HCT116 (cell line): Measurements from ENCODE around the gene COG2. TPM values are rescaled to one million over a fixed set of nuclear protein-coding genes. Genes with fewer than 3 reads are reported as not detected.

Experiments used
- ATAC-seq: fragments of 200-7000 bp; cut with Tn5 transposase; 2 replicates; pipeline ENCODE4 v1.9.1; 2020; ENCODE audit warnings: mild to moderate bottlenecking, moderate library complexity
- BruUV-seq: library from RNA; stranded (reverse); fragments of 400-500 nt; replicated peaks from 2 replicates; lab custom pipeline; 2021; lab: Mats Ljungman, UMichigan
- CTCF ChIA-PET: fragments of 300-600 bp; sonication (Branson Sonifier 250); formaldehyde crosslinking; loops from one replicate; lab custom pipeline; 2021; ENCODE audit warnings: antibody characterized with exemption; lab: Charles Lee
- POLR2A ChIA-PET: fragments of 300-600, 350-600 bp; sonication (Branson Sonifier 250); formaldehyde crosslinking; loops from one replicate; lab custom pipeline; 2021; ENCODE audit warnings: antibody characterized with exemption; lab: Charles Lee
- RAD21 ChIA-PET, 2 experiments: fragments of 300-600 bp; sonication (Branson Sonifier 250); formaldehyde crosslinking; loops; one replicate each; lab custom pipeline; 2023; ENCODE audit warnings: low total read pairs in 2 of 2; ENCODE audit not compliant: uncharacterized antibody in 2 of 2, unreplicated experiment in 2 of 2, low non-redundant PET in 1 of 2; lab: Charles Lee
- DNase-seq: peaks from one replicate; pipeline ENCODE4 v3.0.0-alpha.2; 2010; ENCODE audit warnings: low read depth, low spot score
- H2AFZ ChIP-seq: fragments of 200-600 bp; shearing (Covaris generic), sonication (generic); 2 replicates; pipeline ENCODE4 v1.6.1; 2017; ENCODE audit warnings: low read depth, mixed run types, mixed read lengths, antibody characterized with exemption, low read length; ENCODE audit not compliant: poor library complexity, severe bottlenecking
- H3K27ac ChIP-seq: 2 replicates; pipeline ENCODE4 v1.5.1; 2012; ENCODE audit warnings: low read depth, low read length
- H3K27me3 ChIP-seq: fragments of 200-600 bp; sonication (generic); 2 replicates; pipeline ENCODE4 v1.6.1; 2016; ENCODE audit warnings: mixed run types, low read length, mixed read lengths; ENCODE audit not compliant: insufficient read depth
- H3K36me3 ChIP-seq, 2 experiments: fragments of 200-500 bp in 1 of 2; fragments of 200-600 bp in 1 of 2; sonication (Bioruptor generic) in 1 of 2; sonication (generic) in 1 of 2; 2 replicates each; pipeline versions ENCODE4 v1.5.1 to v1.6.1; 2014 to 2016; ENCODE audit warnings: low read length in 2 of 2, inconsistent platforms in 1 of 2, mixed read lengths in 1 of 2, mixed run types in 1 of 2; ENCODE audit not compliant: insufficient read depth in 2 of 2, control insufficient read depth in 1 of 2
- H3K4me1 ChIP-seq, 2 experiments: fragments of 200-600 bp in 1 of 2; sonication (generic) in 1 of 2; 2 replicates each; pipeline versions ENCODE4 v1.5.1 to v1.6.1; 2012 to 2017; ENCODE audit warnings: low read length in 2 of 2, inconsistent platforms in 1 of 2, mild to moderate bottlenecking in 1 of 2, mixed read lengths in 1 of 2, mixed run types in 1 of 2, moderate library complexity in 1 of 2; ENCODE audit not compliant: insufficient read depth in 2 of 2, control insufficient read depth in 1 of 2
- H3K4me2 ChIP-seq: fragments of 200-600 bp; sonication (generic); 2 replicates; pipeline ENCODE4 v1.6.1; 2017; ENCODE audit warnings: mixed run types, low read length, mixed read lengths
- H3K4me3 ChIP-seq, 2 experiments: fragments of 200-600 bp in 1 of 2; sonication (generic) in 1 of 2; replicated peaks in 1 of 2; 2 replicates each; pipeline ENCODE4 v1.5.1; 2011 to 2016; ENCODE audit warnings: low read length in 2 of 2, control low read depth in 1 of 2, low read depth in 1 of 2, mild to moderate bottlenecking in 1 of 2, mixed read lengths in 1 of 2, mixed run types in 1 of 2
- H3K79me2 ChIP-seq: fragments of 200-600 bp; sonication (generic); 2 replicates; pipeline ENCODE4 v1.6.1; 2017; ENCODE audit warnings: mild to moderate bottlenecking, mixed run types, low read length, moderate library complexity, mixed read lengths; ENCODE audit not compliant: insufficient read depth
- H3K9ac ChIP-seq: fragments of 200-600 bp; sonication (generic); 2 replicates; pipeline ENCODE4 v1.6.1; 2016; ENCODE audit warnings: low read length, mixed read lengths
- H3K9me2 ChIP-seq: fragments of 200-600 bp; sonication (generic), shearing (Covaris generic); 2 replicates; pipeline ENCODE4 v1.6.1; 2017; ENCODE audit warnings: mixed run types, mild to moderate bottlenecking, moderate library complexity; ENCODE audit not compliant: insufficient read depth
- H3K9me3 ChIP-seq, 2 experiments: fragments of 200-500 bp in 1 of 2; fragments of 200-600 bp in 1 of 2; sonication (Bioruptor generic) in 1 of 2; sonication (generic) in 1 of 2; 2 replicates each; pipeline ENCODE4 v1.6.1; 2014 to 2017; ENCODE audit warnings: low read length in 2 of 2, mixed read lengths in 2 of 2, inconsistent platforms in 1 of 2, low read depth in 1 of 2, mild to moderate bottlenecking in 1 of 2, mixed run types in 1 of 2, moderate library complexity in 1 of 2; ENCODE audit not compliant: control insufficient read depth in 1 of 2, insufficient read depth in 1 of 2
- H4K20me1 ChIP-seq: fragments of 200-600 bp; sonication (generic), shearing (Covaris generic); 2 replicates; pipeline ENCODE4 v1.6.1; 2017; ENCODE audit warnings: mixed run types, mild to moderate bottlenecking, moderate library complexity; ENCODE audit not compliant: insufficient read depth
- CEBPB ChIP-seq: IDR thresholded peaks from 2 replicates; pipeline ENCODE4 v1.6.1; 2012; ENCODE audit warnings: low read depth
- ELF1 ChIP-seq: IDR thresholded peaks from 2 replicates; pipeline ENCODE4 v1.6.1; 2012; ENCODE audit warnings: low read depth, borderline replicate concordance
- EZH2 ChIP-seq: fragments of 200-600 bp; sonication (generic); IDR thresholded peaks from 2 replicates; pipeline ENCODE4 v1.6.1; 2017; ENCODE audit warnings: antibody characterized with exemption, mixed run types
- FOSL1 ChIP-seq: IDR thresholded peaks from 2 replicates; pipeline ENCODE4 v1.6.1; 2012; ENCODE audit warnings: low read depth
- JUND ChIP-seq: IDR thresholded peaks from 2 replicates; pipeline ENCODE4 v1.6.1; 2012
- POLR2A ChIP-seq: IDR thresholded peaks from 2 replicates; pipeline ENCODE4 v1.7.0; 2011; ENCODE audit warnings: borderline replicate concordance; ENCODE audit not compliant: insufficient read depth, insufficient read length; ENCODE audit errors: extremely low read depth
- POLR2AphosphoS5 ChIP-seq: IDR thresholded peaks from 2 replicates; pipeline ENCODE4 v1.6.1; 2011; ENCODE audit warnings: mild to moderate bottlenecking, low read depth, low read length, moderate library complexity
- SIN3A ChIP-seq: IDR thresholded peaks from 2 replicates; pipeline ENCODE4 v1.6.1; 2012; ENCODE audit warnings: low read depth
- SRF ChIP-seq: IDR thresholded peaks from 2 replicates; pipeline ENCODE4 v1.6.1; 2012; ENCODE audit warnings: low read depth
- TCF7L2 ChIP-seq: IDR thresholded peaks from 2 replicates; pipeline ENCODE4 v1.7.0; 2011; ENCODE audit warnings: borderline replicate concordance, inconsistent platforms; ENCODE audit not compliant: insufficient read depth, insufficient read length; ENCODE audit errors: extremely low read depth
- YY1 ChIP-seq: IDR thresholded peaks from 2 replicates; pipeline ENCODE4 v1.6.1; 2011; ENCODE audit warnings: low read length, low read depth, moderate library complexity, mild to moderate bottlenecking; ENCODE audit not compliant: insufficient replicate concordance; ENCODE audit errors: extremely low read depth
- ZBTB33 ChIP-seq: IDR thresholded peaks from 2 replicates; pipeline ENCODE4 v1.6.1; 2011; ENCODE audit warnings: mild to moderate bottlenecking, low read length, moderate library complexity; ENCODE audit not compliant: insufficient replicate concordance; ENCODE audit errors: extremely low read depth
- ZNF274 ChIP-seq: fragments of 200-500 bp; sonication (Bioruptor generic); IDR thresholded peaks from 2 replicates; pipeline ENCODE4 v1.6.1; 2014; ENCODE audit warnings: mild to moderate bottlenecking, low read depth, low read length, inconsistent platforms
- intact Hi-C: fragments of 100-400 bp; cut with micrococcal nuclease; formaldehyde crosslinking; loops from 2 replicates; pipeline ENCODE4 v1.10.0; 2022
- total RNA-seq: library from RNA; stranded (reverse); gene quantifications from one replicate; pipeline ENCODE4 v1.2.1, GENCODE V29; 2021; ENCODE audit not compliant: unreplicated experiment
- TF ChIP-seq, protein P1 (sequence below), 3 experiments: fragments of 200-600 bp in 1 of 3; sonication (generic) in 1 of 3; IDR thresholded peaks in 2 of 3; conservative IDR thresholded peaks in 1 of 3; 2 replicates each; pipeline ENCODE4 v1.5.1; 2012 to 2017; ENCODE audit warnings: low read depth in 2 of 3, low read length in 2 of 3, antibody characterized with exemption in 1 of 3, borderline replicate concordance in 1 of 3, control low read depth in 1 of 3, mild to moderate bottlenecking in 1 of 3, mixed read lengths in 1 of 3, mixed run types in 1 of 3, moderate library complexity in 1 of 3; ENCODE audit not compliant: insufficient read depth in 1 of 3
- TF ChIP-seq, protein P2 (sequence below): IDR thresholded peaks from 2 replicates; pipeline ENCODE4 v1.6.1; 2012; ENCODE audit warnings: low read depth
- TF ChIP-seq, protein P3 (sequence below): IDR thresholded peaks from 2 replicates; pipeline ENCODE4 v1.6.1; 2012

COG2 gene
- total RNA-seq, 1 experiment from 2014 or later, result 28.6 TPM

DNA sequence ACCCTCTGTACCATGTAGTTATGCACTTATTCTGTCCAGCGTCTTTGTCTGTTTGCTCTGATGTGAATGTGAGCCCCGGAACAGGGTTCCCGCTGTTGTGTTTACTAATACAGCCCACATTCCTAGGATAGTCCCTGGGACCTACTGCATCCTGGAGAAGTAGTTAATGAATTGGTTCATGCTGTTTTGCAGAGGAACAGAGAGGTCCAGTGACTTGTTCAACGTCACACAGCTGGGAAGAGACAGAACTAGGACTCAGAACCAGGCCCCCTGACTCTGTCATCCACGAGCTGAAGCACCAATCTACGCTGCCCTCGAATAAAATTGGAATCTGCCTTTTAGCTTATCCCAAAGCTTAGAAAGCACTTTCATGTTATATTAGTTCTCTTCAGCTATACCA is 70.9 kb downstream of the COG2 start (continued):
- TF ChIP-seq JUND, result no peak
- TF ChIP-seq, protein P1, sequence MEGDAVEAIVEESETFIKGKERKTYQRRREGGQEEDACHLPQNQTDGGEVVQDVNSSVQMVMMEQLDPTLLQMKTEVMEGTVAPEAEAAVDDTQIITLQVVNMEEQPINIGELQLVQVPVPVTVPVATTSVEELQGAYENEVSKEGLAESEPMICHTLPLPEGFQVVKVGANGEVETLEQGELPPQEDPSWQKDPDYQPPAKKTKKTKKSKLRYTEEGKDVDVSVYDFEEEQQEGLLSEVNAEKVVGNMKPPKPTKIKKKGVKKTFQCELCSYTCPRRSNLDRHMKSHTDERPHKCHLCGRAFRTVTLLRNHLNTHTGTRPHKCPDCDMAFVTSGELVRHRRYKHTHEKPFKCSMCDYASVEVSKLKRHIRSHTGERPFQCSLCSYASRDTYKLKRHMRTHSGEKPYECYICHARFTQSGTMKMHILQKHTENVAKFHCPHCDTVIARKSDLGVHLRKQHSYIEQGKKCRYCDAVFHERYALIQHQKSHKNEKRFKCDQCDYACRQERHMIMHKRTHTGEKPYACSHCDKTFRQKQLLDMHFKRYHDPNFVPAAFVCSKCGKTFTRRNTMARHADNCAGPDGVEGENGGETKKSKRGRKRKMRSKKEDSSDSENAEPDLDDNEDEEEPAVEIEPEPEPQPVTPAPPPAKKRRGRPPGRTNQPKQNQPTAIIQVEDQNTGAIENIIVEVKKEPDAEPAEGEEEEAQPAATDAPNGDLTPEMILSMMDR (IDR thresholded peaks at IDR 0.05 in 2 of 3, conservative IDR thresholded peaks at IDR 0.05 in 1 of 3; ENCODE audit: borderline replicate concordance in 1 of 3, insufficient read depth in 1 of 3, low read depth in 2 of 3, low read length in 2 of 3), result no peak
- TF ChIP-seq CEBPB, result no peak
- TF ChIP-seq FOSL1, result no peak
- TF ChIP-seq TCF7L2, result no peak

DNA sequence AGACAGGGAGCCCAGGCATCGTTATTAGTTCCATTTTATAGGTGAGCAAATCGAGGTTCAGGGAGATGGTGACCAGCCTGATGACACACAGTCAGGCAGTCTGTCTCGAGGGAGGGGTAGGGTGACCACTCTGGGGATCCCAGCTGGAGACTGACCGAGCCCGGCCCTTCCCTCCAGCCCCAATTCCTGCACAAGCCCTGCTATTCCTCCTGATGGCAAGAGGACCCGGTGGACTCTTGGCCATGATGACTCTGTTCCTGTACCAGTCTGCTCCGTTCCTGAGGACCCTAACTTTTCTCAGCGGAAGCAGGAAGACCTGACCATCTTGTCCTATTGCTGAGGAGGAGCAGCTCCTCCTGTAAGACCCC is 71.2 kb downstream of the COG2 start:
- Histone ChIP-seq H3K36me3 (no peaks in the 10 kb centered on the region), H3K27ac (no peak overlapping the region), H3K4me1 (no peaks in the 10 kb centered on the region), H3K79me2 (no peaks in the 10 kb centered on the region), H3K9me3 (no peaks in the 10 kb centered on the region), H3K9ac (no peak overlapping the region), H2AFZ (no peak overlapping the region), H4K20me1 (no peaks in the 10 kb centered on the region), H3K9me2 (no peaks in the 10 kb centered on the region), H3K27me3 (no peaks in the 10 kb centered on the region), H3K4me3 (no peak overlapping the region), H3K4me2 (no peak overlapping the region)
- BruUV-seq, result no TSS peak
- ChIA-PET RAD21 (no interaction called here), CTCF (no interaction called here), POLR2A (no interaction called here)
- ATAC-seq (no peak), DNase-seq (no peak)
- TF ChIP-seq, protein P2, sequence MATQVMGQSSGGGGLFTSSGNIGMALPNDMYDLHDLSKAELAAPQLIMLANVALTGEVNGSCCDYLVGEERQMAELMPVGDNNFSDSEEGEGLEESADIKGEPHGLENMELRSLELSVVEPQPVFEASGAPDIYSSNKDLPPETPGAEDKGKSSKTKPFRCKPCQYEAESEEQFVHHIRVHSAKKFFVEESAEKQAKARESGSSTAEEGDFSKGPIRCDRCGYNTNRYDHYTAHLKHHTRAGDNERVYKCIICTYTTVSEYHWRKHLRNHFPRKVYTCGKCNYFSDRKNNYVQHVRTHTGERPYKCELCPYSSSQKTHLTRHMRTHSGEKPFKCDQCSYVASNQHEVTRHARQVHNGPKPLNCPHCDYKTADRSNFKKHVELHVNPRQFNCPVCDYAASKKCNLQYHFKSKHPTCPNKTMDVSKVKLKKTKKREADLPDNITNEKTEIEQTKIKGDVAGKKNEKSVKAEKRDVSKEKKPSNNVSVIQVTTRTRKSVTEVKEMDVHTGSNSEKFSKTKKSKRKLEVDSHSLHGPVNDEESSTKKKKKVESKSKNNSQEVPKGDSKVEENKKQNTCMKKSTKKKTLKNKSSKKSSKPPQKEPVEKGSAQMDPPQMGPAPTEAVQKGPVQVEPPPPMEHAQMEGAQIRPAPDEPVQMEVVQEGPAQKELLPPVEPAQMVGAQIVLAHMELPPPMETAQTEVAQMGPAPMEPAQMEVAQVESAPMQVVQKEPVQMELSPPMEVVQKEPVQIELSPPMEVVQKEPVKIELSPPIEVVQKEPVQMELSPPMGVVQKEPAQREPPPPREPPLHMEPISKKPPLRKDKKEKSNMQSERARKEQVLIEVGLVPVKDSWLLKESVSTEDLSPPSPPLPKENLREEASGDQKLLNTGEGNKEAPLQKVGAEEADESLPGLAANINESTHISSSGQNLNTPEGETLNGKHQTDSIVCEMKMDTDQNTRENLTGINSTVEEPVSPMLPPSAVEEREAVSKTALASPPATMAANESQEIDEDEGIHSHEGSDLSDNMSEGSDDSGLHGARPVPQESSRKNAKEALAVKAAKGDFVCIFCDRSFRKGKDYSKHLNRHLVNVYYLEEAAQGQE, result no peak
- TF ChIP-seq ELF1 (no peak), TCF7L2 (no peak), EZH2 (no peak), ZNF274 (no peak), ZBTB33 (no peak), POLR2A (no peak), JUND (no peak), POLR2AphosphoS5 (no peak), SRF (no peak), YY1 (no peak), SIN3A (no peak)
- TF ChIP-seq, protein P3, sequence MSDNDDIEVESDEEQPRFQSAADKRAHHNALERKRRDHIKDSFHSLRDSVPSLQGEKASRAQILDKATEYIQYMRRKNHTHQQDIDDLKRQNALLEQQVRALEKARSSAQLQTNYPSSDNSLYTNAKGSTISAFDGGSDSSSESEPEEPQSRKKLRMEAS, result no peak
- intact Hi-C loops, result no loop called here
